ENCODE data around the gene DCC.

- TF ChIP-seq CTCF (IDR thresholded peaks at IDR 0.05) (no peak), POLR2A (IDR thresholded peaks at IDR 0.05) (no peak)
These were observed 1040.2 kb downstream of the DCC start for GRCh38 chr18:53380063-53380639.
